Epidermal melanocyte (primary cell): ENCODE measurements around the gene GRB7.
A peak's percentile ranks its signal among the peaks of the same experiment; 100 is the strongest.
"Not testable (repeated sequence)": the region's sequence is repeated elsewhere in the genome, so short reads cannot be mapped to it uniquely, and the experiment has no call there.

ENCODE experiments used
- DNase-seq: peaks from one replicate; pipeline ENCODE4 v3.0.0; 2011; ENCODE audit warnings: low spot score; ENCODE audit not compliant: insufficient read length

The GRB7 gene

DNA sequence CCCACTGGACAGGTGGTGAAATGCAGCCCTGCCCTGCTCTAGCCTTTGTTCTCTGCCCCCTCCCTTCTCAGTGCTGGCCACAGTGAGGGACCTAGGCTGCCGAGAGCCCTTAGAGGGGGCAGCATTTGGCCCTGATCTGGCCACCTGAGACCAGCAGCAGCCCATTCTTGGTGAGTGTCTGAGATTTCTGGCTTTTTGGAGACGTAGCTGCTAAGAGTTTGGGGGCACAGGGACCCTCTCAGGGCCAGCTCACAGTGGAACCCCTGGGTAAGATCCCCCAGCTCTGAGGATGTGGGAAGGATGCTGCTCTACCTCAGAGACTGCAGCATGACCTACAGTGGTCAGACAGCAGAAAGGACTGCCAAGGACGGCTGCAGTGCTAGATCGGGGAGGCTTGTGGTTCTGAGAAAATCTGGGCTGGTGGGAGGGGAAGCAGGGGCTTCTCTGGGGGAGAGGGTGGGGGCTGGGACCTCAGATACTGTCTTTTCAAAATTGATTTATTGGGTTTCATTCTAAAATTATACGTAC lies 13.3 kb downstream of the GRB7 start:
- DNase-seq: no peak

- no peak for DNase-seq
Observed at GRCh38 chr17:39751637-39752036, 13.9 kb downstream of the GRB7 start.

- no peak for DNase-seq
Observed at GRCh38 chr17:39752241-39752881, 14.6 kb downstream of the GRB7 start.

- DNase-seq: no peak
Observed at GRCh38 chr17:39753514-39754160, 15.9 kb downstream of the GRB7 start.

- peak; percentile 96 for DNase-seq
Observed at GRCh38 chr17:39754161-39754957, 16.6 kb downstream of the GRB7 start.

DNA sequence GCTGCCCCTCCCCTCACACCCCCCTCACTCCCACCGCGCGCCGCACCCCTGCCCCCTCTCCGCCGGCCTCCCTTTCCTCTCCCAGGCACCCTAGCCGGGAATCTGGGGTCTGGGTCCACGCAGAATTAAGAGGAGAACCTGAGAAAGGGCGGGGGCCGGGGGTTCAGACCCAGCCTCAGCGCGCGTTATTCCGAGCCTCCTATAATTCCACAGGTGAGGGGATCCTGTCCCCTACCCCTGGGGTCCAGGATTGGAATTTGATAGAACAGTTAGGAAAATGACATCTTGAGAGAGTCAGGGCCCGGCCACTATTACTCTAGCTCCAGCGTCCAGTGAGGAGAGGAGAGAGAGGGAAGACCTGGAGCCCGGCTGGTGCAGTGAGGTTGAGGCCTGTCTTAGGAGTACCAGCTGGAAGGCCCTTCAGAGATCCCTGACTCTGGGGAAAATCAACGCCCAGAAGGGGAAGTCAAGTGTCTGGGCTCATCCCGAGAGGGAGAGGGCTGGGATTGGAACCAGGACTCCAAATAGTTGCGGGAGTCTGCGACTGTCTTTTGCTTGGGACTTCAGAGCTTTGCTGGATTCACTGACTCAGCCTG lies 17.3 kb downstream of the GRB7 start:
- DNase-seq: no peak

DNA sequence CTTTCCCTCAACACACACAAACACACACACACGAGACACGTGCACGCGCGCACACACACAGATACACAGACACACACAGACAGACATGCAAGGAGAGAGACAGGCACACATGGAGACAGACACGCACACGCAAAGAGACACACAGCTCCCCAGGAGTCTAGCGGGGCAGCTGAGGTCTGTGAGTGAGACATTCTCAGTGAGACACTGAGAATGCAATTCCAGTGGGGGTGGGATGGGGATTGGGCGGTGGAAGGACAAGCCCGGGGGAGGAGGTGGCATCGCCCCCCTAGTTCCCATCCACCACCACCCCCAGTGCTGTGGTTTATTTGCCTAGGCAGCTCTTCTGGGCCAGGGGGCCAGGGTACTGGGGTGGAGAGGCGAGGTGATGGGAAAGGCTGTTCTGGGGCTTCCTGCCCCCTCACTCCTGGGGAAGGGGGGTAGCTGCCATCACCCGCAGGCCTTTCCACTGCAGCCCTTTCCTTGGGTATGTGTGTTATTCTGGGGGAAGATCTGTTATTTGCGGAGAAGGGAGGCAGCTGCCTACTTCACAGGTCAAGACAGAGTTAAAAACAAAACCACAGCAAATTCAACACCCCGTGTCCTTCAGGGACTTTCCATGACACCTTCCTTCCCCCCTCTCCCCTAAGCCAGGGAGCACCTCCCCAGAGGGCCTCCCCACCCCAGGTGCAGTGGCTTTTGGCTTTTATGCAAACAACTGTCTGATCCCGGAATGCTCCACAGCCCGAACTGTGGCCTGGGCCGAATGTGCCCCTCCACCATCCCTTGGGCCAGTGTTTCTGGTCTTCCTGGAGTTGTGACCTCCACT lies 18.0 kb downstream of the GRB7 start:
- no peak for DNase-seq

DNA sequence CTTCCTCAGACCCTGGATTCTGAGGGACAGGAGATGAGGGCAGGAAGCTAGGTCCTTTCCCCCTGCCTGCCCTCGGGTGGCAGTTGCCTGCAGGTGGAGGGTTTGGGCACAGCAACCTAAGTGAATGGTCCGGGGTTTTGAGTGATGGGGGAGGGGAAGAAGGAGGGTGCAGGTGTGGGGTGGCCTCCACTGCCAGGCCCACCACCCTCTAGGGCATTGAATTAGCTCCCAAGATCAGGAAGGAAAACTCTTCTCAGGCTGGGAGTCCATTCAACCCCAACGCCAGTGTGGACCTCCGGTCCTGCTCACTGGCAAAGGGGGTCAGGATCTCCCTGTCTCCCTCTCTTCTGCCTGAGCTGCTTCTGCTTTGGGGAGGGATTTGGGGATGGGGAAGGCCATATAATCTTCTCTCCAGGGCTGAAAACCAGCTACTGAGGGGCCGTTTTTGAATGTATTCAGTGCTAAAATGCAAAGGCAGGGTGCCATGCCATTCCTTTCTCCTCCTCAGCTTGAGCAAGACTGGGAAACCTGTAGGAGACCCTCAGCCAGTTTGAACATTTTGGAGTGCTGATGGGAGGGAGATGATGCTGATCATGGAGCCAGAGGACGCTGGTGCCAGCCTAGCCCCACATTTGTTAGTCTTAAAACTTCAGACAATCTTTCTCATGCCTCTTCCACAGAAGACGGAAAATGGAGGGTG lies 18.8 kb downstream of the GRB7 start:
- no peak for DNase-seq

- no peak for DNase-seq
Observed at GRCh38 chr17:39757176-39757662, 19.5 kb downstream of the GRB7 start.

GRCh38 chr17:39757931-39758873 lies 20.5 kb downstream of the GRB7 start:
- DNase-seq: no peak

- DNase-seq: no peak
Observed at GRCh38 chr17:39759204-39759603, 21.5 kb downstream of the GRB7 start.

- no peak for DNase-seq
Observed at GRCh38 chr17:39761861-39762496, 24.2 kb downstream of the GRB7 start.

GRCh38 chr17:39763051-39763820 lies 25.5 kb downstream of the GRB7 start:
- no peak for DNase-seq

GRCh38 chr17:39764171-39764570 lies 26.4 kb downstream of the GRB7 start:
- DNase-seq: not testable (repeated sequence)

DNA sequence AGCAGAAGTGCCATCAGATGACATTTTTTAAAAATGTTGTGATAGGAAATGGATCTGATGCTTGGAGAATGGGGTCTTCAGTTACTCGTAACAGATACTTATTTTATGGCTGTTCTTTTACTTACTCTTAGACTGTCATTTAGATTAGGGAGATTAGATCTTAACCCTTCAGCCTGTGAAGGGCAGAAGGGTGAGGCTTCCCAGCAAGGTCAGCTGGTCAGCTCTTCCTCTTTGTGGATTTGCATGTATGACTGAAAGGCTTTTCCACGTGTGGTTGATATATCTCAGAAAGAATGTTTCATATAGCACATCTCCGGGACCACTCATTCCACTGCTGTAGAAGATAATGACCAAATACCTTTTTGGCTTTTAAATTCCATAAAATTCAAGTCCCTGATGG lies 27.4 kb downstream of the GRB7 start:
- no peak for DNase-seq

DNA sequence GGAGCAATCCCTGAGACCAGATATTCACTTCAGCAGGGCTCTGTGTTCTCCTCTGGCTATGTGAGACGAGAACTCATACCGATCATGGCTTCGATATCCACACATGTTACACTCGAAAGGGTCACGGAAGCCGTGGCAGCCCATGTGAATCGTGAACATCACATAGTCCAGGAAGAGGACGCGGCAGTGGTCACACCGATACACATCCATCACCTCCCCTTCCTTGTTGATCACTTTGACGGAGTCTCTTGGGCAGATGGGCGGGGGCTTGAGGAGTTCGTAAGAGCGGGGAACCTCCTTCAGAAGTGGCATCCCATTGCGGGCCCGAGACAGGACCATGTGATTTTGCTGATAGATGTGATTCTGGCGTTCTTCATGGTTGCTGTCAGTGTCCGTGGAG lies 28.0 kb downstream of the GRB7 start:
- no peak for DNase-seq

DNA sequence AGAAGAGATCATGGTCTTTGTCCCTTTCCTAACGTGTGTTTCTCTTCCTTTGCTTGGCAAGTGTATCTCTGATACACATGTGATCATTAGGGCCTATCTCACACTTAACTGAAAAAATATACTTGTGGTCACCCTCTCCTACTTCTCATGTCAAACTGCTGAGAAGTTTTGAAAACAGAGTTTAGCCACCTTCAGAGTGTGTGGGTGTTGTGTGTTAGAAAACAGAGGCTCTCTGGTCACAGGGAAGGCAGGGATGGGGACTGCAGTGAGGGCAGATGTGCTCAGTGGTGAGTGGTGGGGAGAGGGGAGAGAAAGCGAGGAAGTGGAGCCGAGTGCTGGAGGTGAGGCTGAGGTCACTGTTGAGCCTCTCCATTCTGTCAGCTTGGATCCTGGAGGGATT lies 29.4 kb downstream of the GRB7 start:
- no peak for DNase-seq
